Activated CD8-positive, alpha-beta memory T cell treated with anti-CD3 and anti-CD28 coated beads for 1 hour (primary cell): ENCODE data around the gene ALKBH2.
"Not testable (repeated sequence)": the region's sequence is repeated elsewhere in the genome, so short reads cannot be mapped to it uniquely, and the experiment has no call there.

Experiments
- DNase-seq, 2 donors: peaks; one replicate each; pipeline ENCODE4 v3.0.0-alpha.2; 2020; ENCODE audit warnings: low read depth in 1 of 2; ENCODE audit errors: extremely low read depth in 1 of 2

Gene ALKBH2

DNA sequence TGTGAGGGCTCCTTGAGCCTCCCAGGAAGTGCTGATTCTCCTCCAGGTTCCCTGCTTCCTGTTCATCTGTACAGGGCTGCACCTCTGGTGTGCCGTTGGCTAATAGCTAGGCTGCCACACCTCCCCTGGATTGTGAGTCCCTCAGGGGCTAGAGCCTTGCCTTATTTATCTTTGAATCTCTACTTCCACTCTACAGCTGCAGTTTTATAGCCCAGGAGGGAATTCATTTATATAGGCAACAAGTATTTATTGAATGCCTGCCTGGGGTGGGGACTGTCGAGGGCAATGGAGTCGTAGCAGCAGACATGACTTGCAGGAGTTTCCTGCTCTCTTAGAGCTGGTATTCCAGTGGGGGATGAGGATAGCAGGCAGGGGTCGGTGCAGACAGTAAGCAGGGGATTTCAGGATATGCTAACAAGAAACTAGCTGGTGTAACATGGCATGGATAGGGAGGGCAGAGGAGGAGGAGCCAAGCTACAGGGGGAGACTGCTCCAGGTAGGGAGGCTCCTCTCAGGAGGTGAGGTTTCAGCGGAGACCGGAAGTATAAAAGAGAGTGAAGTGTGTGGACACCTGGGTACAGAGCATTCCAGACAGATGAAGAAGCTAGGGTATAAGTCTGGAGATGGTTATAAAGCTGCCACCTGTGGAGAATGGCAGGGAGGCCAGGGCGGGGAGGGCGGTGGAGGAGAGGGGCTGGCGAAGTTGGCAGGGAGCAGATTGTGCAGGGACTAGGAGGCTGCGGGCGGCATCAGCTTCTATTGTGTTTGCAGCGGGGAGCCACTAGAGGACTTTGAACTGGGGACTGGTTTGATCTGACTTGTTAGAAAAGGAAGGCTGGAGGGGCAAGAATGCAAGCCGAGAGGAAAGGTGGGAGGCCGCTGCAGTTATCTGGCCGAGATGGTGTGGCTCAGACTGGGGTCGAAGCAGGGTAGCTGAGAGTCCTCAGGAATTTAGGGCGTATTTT, 23.7 kb downstream of the ALKBH2 start:
- no peak for DNase-seq

DNA sequence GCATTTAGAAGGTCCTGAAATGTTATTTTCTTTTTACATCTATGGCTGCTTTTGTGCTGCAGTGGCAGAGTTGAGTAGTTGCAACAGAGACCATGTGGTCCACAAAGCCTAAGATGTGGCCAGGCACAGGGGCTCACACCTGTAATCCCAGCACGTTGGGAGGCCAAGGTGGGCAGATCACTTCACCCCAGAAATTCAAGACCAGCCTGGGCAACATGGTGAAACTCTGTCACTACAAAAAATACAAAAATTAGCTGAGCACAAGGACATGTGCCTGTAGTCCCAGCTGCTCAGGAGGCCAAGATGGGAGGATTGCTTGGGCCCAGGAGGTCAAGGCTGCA, 27.4 kb downstream of the ALKBH2 start:
- DNase-seq: no peak

DNA sequence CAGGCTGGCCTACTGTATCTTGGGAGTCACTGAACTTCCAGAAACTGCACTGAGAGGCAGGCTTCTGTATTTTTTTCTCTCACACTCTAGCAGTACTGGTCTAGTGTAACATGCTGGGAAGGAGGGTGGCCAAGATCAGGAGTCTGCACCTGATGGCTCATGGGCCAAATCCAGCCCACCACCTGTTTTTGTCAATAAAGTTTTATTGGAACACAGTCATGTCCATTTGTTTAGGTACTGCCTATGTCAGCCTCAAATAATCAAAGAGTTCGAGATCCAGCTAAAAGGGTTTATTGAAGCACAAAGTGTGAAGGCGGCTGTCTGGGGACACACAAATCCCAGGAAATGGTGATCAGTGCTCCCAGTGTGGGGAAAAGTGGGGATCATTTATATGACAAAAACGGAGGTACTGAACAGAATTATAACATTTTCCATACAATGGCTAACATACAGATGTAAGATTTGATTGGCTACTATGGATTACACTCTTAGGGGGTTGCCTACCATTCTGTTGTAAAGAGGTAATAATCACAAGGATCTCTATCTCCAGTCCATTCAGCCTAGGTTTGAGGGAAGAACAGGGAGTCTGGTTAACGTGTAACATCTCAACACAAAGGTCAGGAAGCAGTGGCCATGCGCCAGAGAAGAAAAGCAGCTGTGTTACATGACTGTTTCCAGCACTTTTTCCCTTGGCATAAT, 28.0 kb downstream of the ALKBH2 start:
- DNase-seq: no peak

DNA sequence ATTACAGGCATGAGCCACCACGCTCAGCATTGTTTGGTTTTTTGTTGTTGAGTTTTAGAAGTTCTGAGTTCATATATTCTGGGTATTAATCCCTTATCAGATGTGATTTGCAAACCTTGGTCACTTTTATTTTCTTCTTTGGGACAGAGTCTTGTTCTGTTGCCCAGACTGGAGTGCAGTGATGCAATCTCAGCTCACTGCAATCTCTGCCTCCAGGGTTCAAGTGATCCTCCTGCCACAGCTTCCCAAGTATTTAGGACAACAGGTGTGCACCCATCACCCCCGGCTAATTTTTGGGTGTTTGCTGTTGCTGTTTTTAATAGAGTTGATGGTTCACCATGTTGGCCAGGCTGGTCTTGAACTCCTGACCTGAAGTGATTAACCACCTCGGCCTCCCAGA, 29.1 kb downstream of the ALKBH2 start:
- no peak for DNase-seq

DNA sequence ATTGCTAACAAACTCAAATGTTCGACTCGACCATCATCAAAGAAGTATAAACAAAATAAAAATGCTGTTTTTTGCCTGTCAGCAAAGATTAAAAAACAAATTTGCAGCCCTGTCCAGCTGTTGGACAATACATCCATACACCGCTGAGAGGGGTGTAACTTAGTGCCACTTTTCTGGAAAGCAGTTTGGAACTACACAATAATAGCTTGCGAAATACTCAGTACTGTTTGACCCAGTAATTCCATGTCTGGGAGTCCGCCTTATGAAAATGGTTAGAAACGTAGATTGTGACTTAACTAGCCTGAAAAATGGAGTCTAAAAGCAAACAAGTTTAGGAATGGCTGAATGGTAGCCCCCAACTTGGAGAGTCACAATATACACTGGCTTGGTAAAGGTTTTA, 34.5 kb downstream of the ALKBH2 start:
- DNase-seq: no peak

DNA sequence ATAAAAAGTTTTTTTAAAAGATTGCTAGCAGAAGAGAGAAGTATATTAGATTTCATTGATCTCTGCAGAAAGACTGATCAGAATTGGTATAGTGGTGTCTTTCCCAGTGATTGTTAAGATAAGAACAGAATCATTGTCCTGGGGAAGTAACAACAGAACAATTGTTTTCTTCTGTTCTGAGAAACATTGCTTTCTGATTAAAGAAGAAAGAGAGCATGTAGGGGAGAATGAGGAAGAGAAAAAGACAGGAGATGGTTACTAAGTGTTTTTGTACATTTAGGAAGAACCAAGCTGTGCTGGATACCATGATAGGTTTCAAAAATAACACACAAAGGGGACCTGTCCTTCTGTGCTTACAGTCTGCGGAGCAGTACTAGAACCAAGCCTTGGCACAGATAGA, 35.9 kb downstream of the ALKBH2 start:
- no peak for DNase-seq

DNA sequence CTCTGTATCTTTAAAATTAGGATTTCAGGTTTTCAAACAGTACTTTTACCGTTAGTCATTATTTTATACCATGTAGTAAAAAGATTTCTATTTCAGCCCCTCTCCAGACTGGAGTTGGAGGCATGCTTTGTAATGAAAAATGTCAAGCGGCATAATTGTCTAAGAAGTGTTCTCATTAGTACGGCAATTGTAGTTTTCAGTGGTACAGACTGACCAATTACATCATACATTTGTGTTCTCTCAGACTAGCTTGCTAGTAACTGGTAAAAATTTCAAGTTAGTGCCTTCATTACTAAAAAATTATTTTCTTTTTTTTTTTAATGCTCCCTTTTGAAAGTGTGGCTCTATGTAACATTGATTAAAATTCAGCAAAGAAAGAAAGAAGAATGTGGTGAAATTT, 36.4 kb downstream of the ALKBH2 start:
- DNase-seq: no peak

DNA sequence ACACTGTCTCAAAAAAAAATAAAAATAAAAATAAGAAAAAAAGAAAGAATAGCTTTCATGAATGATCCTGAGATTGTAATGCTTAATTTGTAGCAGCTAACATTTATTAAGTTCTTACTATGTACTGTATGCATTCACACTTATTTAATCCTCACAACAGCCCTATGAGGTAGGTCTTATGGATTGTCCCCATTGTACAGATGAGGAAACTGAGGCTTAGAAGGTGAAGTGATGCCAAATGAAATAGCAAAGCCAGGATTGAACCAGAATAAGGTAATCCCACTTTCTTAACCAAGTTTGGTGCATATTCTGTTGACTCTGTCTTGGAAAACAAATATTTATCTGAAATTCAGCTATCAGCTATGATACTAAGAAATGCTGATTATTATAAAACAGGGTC, 38.8 kb downstream of the ALKBH2 start:
- no peak for DNase-seq

DNA sequence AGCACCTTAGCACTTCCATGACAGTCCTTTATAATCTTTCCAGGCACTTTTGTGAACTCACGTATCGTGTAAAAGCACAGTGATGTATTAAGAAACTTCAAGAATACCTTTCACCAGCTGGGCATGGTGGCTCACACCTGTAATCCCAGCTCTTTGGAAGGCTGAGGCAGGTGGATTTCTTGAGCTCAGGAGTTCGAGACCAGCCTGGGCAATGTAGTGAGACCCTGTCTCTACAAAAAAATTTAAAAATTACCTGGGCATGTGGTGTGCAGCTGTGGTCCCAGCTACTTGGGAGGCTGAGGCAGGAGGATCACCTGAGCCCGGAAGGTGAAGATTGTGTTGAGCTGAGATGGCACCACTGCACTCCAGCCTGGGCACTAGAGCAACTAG, 39.2 kb downstream of the ALKBH2 start:
- not testable (repeated sequence) for DNase-seq

DNA sequence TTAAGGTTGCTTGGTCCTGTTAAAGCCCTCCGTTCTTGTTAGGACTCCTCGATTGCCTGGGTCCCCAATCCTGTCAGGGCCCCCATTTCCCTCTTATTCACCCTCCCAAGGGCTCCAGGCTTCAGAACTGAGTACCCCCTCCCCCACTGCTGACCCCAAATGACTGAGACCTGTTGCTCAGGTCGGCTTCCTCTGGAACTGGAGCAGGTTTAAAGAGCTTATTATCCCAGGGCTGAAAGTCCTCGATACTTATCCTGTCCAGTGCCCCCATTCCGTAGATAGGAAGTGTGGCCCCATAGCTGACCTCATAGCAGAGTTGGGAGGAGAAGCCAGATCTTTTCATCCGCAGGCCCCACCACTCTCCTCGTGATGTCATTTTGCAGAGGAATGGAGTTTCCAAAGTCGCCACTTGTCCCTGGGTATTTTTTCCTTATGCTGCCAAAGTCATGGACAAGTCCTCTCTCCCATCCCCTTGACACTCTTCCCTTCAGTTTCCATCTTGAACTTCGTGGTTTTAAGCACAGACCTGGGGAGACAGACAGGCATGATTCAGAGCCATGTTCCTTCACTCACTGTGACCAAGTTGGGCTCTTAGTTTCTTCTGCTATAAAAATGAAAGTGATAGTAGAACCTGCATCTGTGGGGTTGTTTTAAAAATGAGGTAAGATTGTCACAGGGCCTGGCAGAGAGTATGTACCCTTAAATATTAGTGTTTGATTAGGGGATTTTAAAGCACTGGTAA, 39.7 kb downstream of the ALKBH2 start:
- DNase-seq: no peak

DNA sequence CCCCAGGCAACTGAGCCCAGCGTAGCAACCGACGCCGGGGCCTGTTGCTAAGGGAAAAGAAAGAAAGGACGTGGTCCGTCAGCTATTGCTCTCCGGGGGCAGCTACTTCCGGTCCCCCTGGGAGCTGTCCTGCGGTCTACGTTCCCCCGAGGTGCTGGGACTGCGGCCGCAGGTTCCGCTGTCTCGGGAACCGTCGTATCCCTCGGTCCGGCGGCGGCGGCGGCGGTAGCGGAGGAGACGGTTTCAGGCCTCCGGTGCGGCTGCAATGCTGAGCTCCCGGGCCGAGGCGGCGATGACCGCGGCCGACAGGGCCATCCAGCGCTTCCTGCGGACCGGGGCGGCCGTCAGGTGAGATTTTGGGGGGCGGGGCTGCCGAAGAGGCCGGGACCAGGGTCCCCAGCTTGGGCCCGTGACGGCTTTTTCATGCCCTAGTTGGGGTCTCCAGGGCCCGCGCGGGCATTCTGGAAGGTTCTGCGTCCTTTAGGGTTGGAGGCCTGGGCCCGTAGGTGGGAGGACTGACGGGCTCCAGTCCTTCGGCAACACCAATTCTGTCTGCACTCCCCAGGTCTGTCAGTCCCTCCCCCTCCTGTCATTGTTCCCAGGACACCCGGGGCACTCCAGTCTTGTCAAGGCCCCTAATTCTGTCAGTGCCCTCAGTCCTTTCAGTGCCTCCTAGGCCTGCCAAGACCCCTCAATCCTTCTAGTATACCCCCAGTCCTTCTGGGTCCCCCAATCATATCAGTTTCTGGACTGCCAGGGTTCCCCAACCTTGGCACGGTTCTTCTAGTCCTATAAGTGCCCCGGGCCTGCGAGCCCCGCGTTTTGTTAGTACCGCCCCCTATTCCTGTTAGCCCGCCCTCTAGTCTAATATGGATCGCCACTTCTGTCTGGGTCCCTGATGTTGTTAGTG, 40.6 kb downstream of the ALKBH2 start, which contains the start of gene USP30:
Gene USP30, plus strand, starts transcription at position 163 of the 910 bp plus-strand sequence. Its CDS starts 103 bp downstream, at position 266.
- peak; percentile 67 to 78 for DNase-seq

DNA sequence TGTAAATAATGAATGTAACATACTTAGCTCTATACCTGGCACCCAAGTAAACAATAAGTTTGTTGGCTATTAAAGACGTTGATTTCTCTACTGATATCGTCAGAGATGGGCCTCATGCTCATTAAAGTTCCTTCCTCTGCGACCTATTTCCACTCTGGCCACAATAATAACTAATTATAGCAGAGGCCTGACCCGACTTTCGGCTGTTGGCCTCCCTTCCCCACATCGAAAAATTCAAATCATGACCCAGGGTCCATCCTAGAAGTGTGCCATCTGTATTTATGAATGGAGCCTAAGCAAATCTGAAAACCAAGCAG, 41.2 kb downstream of the ALKBH2 start:
- DNase-seq: no peak

DNA sequence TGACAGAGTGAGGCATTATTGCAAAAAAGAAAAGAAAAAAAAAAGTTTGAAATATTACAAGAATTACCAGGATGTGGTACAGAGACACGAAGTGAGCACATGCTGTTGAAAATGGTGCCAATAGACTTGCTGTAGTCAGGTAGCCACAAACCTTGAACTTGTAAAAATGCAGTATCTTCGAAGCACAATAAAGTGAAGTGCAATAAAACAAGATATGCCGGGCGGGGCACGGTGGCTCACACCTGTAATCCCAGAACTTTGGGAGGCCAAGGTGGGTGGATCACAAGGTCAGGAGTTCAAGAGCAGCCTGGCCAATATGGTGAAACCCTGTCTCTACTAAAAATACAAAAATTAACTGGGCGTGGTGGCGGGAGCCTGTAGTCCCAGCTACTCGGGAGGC, 43.5 kb downstream of the ALKBH2 start:
- not testable (repeated sequence) for DNase-seq

DNA sequence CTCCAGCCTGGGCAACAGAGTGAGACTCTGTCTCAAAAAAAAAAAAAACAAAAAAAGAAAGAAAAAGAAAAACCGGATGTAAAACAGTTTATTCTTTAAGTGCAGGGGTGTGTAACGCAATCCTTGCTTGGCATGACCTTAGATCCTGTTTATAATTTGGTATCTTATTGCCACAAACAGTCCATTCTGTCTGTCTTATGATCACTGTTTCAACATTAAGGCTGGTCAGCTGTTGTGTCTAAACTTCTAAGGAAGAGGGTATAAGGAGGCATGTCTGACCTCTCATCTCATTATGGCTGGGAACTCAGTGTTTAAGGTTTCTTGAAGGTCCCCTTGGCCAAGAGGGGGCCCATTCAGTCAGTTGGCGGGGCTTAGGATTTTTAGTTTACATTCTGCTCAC, 44.6 kb downstream of the ALKBH2 start:
- not testable (repeated sequence) for DNase-seq

DNA sequence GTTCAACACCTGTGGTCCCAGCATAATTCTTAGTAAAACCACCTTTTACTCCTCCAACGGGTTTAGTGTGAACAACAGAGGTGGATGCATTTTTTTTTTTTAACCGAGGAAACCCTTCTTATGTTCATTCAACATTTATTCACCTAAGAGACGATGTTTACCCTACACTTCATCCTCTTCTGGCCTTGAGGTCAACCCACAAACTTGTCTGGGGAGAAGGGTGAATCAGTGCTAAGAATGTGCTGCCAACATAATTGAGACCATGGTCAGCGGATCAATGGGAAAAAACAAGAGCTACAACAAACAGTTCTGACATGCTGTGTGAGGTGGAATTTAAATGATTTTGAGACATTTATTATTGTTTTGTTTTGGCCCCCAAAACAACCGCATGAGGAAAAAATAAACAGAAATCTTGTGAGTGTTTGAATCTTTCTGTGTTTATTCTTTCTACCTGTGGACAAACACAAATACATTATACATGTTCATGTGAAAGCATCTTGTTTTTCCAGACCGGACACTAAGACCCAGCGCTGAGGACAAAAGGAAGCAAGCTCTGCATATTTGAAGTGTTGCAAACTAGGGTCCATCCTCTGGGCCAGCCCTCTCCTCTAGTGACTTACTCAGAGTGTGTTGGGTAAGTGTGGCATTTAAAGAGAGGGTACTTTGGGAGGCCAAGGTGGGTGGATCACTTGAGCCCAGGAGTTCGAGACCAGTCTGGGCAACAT, 46.0 kb downstream of the ALKBH2 start:
- DNase-seq: no peak

DNA sequence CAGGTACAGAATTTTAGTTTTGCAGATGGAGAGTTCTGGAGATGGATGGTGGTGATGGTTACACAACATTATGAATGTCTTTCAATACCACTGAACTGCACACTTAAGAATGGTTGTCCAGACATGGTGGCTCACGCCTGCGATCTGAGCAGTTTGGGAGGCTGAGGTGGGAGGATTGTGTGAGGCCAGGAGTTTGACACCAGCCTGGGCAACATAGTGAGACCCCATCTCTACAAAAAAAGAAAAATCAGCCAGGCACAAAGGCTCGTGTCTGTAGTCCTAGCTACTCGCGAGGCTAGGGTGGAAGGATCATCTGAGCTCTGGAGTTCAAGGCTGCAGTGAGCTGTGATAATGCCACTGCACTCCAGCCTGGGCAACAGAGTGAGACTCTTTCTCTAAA, 49.0 kb downstream of the ALKBH2 start:
- no peak for DNase-seq
